Activated CD8-positive, alpha-beta memory T cell treated with anti-CD3 and anti-CD28 coated beads for 24 hours (primary cell): ENCODE data around the gene HOXC5.
A peak's percentile ranks its signal among the peaks of the same experiment; 100 is the strongest.

Experiments
- DNase-seq: peaks from one replicate; pipeline ENCODE4 v3.0.0-alpha.2; 2020

HOXC5 gene

GRCh38 chr12:54049108-54049507 is 16.3 kb downstream of the HOXC5 start:
- no peak for DNase-seq

- no peak for DNase-seq
Measured at GRCh38 chr12:54050482-54050810, 17.6 kb downstream of the HOXC5 start.

GRCh38 chr12:54051026-54051842 is 18.4 kb downstream of the HOXC5 start:
- DNase-seq = no peak

GRCh38 chr12:54051874-54052437 is 19.1 kb downstream of the HOXC5 start:
- no peak for DNase-seq

GRCh38 chr12:54052438-54053002 is 19.7 kb downstream of the HOXC5 start:
- DNase-seq = peak; percentile 59

GRCh38 chr12:54053003-54053750 is 20.3 kb downstream of the HOXC5 start:
- DNase-seq = peak; percentile 66

GRCh38 chr12:54053751-54054741 is 21.2 kb downstream of the HOXC5 start, which contains the start of gene HOXC4:
Gene HOXC4, plus strand, starts transcription at chr12:54053835. Its CDS starts 88 bp downstream, at chr12:54053923.
- no peak for DNase-seq

- DNase-seq = no peak
Measured at GRCh38 chr12:54054742-54055194, 21.9 kb downstream of the HOXC5 start.

- no peak for DNase-seq
Measured at GRCh38 chr12:54055552-54055951, 22.7 kb downstream of the HOXC5 start.

GRCh38 chr12:54056110-54056509 is 23.3 kb downstream of the HOXC5 start:
- DNase-seq = no peak

- DNase-seq = no peak
Measured at GRCh38 chr12:54058128-54058768, 25.4 kb downstream of the HOXC5 start.

GRCh38 chr12:54059668-54060067 is 26.8 kb downstream of the HOXC5 start:
- DNase-seq = no peak

- DNase-seq = no peak
Measured at GRCh38 chr12:54060174-54060974, 27.5 kb downstream of the HOXC5 start.

- DNase-seq = no peak
Measured at GRCh38 chr12:54060975-54061778, 28.3 kb downstream of the HOXC5 start.

GRCh38 chr12:54065677-54066076 is 32.8 kb downstream of the HOXC5 start:
- DNase-seq = no peak

GRCh38 chr12:54066408-54066807 is 33.6 kb downstream of the HOXC5 start:
- DNase-seq = no peak

- no peak for DNase-seq
Measured at GRCh38 chr12:54068418-54069070, 35.7 kb downstream of the HOXC5 start.

- DNase-seq = no peak
Measured at GRCh38 chr12:54071942-54072341, 39.1 kb downstream of the HOXC5 start.

GRCh38 chr12:54074308-54074707 is 41.5 kb downstream of the HOXC5 start:
- DNase-seq = no peak
